GM21737 (cell line): Measurements from ENCODE around the gene CEBPG.

Source experiments
- ATAC-seq: cut with Tn5 transposase; IDR thresholded peaks from one replicate; pipeline ENCODE4 v1.9.1; 2021; ENCODE audit warnings: mild to moderate bottlenecking, moderate library complexity; ENCODE audit not compliant: unreplicated experiment

Gene CEBPG

DNA sequence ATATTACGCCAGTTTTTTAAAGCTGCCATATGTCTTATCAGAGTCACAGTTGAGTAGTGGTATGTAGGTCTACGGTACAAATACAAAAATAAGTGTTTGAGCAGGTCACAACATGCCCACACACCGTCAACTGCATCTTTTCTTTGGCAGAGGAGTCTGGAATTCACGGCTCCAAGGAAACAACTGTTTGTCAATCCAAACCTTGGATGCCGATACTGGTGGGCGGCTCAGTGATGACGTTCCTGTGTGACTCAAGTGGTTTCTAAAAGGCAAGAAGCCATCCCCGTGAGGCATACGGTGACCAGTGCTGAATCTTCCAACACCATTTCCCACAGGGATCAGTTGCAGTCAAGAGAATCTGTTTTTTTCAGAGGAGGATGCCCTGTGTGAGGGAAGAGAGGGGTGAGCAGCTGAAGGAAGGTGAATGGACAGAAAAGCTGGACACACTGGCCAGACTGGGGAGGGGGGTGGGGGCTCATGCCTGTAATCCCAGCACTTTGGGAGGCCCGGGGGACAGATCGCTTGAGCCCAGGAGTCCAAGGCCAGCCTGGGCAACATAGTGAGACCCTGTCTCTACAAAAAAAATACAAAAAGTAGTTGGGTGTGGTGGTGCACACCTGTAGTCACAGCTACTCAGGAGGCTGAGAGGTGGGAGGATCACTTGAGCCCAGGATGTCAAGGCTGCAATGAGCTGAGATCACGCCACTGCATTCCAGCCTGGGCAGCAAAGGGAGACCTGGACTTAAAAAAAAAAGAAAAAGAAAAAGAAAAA, 22.8 kb upstream of the CEBPG start:
- no peak for ATAC-seq

DNA sequence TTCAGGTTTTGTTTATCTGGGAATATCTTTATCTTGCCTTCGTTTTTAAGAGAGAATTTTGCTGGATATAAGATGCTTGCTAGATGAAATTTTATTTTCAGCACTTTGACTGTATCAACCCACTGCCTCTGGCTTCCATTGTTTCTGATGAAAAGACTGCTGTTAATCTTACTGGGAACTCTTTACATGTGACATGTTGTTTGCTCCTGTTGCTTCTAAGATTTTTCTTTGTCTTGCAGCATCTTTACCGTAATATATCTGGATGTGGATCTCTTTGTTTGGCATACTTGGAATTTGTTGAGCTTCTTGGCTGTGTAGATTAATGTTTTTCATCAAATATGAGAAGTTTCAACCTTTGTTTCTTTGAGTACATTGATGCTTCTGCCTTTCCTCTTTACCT, 18.0 kb upstream of the CEBPG start:
- ATAC-seq = no peak

DNA sequence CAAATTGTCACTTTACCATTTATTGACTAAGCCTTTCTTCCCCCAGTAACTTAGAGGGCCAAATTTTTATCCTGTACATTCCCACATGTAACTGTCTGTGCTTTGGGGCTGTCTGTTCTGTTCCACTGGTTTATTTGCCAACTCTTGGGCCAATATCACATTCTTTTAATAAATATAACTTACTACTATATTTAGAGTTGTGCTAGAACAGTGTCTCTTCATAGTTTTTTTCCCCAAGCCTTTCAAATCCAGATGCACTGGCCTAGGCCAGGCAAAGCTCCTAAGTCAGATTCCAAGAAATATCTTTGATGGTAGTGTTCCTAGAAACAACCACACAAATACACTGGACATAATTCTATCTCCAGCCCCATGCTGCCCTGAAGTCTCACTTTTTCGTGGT, 16.0 kb upstream of the CEBPG start:
- no peak for ATAC-seq

DNA sequence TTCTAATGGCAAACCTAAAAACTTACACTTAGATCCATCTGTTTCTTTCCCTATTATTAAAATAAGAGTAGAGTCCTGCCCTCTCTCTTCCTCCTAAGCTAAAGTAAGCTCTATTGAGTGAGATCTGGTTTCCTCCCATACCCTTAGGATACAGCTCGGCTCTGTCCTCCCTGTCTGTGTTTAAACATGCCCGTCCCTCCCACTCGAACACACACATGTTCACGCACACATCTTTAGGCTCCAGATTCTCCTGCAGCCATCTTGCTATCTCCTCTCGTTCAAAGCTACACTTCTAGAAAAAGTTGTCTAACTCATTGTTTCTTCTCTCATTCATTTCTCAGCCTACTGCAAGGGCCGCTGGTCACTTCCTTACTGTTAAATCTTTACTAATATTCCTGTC, 15.1 kb upstream of the CEBPG start:
- no peak for ATAC-seq

DNA sequence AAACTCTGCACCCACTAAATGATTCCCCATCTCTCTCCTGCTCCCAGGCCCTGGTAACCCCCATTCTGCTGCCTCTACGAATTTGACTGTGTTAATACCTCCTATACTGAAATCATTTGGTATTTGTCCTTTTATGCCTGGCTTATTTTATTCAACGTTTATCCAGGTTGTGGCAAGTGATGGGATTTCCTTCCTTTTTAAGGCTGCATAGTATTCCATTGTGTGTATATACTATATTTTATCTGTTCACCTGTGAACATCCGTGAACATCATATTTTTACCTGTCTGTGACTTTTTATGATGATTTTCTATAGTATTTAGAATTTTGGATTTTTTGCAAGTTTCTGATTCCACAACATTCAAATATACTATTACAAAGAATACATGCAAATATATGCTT, 13.9 kb upstream of the CEBPG start:
- ATAC-seq = no peak

DNA sequence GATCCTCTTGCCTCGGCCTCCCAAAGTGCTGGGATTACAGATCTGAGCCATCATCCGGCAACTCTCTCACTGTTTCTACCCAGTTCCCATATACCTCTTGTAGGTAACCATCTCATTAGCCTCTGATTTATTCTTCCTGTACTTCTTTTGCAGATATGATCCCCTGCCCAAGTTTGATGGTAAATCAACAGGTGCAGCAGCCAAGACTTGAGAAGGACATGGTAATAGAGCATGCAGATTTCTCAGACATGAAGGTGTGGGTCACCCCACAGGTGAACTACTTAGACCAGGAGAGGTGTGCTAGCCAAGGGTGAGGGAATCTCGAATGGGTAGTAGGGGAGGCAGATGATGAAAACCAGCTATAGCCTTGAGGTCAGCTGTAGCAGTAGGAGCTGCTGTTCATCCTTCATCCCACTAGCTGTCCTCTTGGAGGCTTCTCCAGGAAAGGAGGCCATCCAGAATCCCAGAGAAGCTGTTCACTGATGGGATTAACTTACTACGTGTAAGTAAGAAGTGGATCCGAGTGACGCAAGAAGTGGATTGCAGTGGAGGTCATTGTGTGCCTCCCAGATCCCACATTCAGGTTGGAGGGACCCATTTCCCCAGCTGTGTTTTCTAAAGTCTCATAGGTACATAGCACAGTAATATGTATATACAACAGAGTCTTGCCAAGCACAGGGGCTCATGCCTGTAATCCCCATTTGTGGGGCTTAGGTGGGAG, 10.8 kb upstream of the CEBPG start:
- no peak for ATAC-seq

DNA sequence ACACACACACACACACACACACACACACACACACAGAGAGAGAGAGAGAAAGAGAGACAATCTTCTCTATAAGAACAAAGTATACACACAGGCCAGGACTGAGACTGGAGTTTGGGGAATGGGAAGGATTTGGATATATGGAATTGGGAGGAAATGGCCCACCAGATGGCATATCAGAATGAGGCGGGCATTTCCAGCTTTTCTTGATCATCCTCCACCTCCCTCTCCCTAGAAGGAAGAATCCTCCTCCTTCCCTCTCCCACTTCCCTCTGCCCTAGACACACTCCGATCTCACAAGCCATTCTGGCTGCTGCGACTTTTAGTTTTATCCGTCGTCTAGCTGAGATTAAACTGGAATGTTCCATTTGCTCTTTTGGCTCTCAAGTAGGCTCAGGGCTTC, 10.0 kb upstream of the CEBPG start:
- ATAC-seq = no peak

DNA sequence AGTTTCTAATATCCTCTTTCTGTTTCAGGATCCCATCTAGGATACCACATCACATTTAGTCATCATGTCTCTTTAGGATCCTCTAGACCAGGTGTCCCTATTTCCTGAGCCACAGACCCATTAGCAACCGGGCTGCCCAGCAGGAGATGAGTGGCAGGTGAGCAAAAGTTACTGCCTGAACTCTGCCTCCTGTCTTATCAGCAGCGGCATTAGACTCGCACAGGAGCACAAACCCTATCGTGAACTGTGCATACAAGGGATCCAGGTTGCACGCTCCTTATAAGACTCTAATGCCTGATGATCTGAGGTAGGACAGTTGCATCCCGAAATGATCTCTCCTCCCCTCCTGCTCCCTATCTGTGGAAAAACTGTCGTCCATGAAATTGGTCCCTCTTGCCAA, 7.8 kb upstream of the CEBPG start:
- no peak for ATAC-seq

DNA sequence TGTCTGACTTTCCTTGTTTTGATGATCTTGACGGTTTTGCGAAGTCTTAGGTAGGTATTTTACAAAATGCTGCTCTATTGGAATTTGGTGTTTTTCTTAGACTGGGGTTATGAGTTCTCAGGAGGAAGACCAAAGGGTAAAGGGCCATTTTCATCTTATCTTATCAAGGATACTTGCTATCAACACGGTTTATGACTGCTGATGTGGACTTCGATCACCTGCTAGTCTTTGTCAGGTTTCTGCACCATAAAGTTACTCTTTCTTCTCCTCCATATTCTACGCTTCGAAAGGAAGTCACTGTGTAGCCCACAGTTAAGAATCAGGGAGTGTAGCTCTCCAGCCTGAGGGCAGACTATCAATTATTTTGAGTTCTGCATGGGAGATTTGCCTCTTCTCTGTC, 7.4 kb upstream of the CEBPG start:
- ATAC-seq = no peak

DNA sequence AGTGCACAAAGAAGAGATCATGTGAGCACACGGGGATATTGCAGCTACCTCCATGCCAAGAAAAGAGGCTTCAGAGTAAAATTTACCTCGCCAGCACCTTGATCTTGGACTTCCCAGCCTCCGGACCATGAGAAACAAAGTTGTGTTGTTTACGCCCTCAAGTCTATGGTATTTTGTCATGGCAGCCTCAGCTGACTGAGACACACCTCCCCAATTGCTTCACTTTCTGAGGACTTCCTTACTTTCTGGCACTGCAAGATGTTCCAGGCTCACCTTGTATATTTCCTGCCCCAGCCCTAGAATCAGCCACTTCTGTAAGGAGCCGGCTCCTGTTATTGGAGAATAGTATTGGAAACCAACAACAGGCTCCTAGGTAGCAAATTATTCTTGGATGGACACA, 6.6 kb upstream of the CEBPG start:
- ATAC-seq = no peak

DNA sequence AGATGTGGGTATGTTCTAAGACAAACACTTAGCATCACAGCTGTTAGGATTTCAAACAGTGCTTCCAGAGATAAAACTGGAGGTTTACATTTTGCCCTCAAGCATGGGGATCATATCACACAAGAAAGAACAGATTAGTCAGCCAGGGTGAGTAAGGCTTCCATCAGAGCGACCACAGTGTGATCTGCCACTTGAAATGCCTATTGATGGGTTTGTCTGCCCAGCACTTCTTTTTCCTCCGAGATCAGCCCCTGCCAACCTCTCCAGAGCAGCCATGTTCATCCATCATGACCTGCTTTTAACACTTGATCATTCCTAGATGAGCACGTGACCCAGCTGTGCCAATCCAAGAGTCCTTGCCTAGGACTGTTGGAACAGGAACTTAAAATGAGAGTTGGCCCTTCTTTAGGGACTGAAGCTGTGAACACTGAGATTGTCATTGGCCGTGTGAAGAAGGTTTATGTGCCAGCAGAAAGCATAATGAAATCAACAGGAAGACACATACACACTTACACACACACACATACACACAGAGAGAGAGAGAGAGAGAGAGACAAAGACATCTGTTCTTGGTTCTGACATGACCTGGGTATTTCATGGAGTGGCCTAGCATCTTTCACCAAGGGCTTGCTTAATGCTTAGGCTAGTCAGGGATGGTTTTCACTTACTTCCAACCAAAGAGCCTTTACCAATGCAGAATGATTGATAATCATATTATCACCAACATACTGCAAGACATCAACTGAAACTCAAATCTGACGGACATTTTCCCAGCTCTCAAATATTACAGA, 5.2 kb upstream of the CEBPG start:
- no peak for ATAC-seq

DNA sequence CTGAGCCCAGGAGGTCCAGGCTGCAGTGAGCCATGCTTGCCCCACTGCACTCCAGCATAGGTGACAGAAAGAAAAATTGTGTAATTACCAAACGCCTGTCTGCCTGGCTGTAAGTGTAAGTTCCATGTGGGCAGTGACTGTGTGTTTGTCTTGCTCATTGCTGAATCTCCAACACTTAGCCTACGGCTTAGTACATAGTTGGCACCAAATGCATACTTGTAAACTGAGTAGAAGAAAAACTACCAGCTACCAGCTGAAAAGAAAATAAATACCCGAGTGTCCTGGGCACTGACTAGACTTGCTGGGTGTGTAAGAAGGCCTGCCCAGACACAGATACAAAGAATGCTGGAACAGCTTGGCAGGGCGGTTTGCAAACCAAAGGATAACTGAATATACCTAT, 2.7 kb upstream of the CEBPG start:
- no peak for ATAC-seq

DNA sequence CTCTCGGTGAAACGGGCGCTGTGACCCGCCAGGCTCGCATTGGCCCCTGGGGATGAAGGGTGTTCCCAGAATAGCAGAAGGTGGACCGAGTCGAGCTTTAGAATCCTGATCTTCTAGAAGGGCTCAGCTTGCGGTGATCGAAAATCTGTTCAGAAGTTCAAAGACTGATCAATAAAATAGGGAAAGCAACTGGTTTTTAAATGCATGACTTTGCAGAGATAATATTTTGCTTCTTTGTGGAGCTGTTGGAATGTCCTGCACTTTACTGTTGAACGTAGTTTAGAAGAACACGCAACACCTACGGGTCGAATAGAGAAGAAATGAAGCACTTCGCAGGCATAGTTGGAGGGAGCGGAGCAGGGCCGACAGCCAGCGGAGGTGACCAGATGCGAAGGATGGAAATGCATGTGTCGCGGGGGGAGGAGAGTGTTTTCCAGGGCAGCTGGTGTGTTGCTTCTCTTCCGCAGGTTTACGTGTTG, 766 bp downstream of the CEBPG start:
- ATAC-seq = no peak

DNA sequence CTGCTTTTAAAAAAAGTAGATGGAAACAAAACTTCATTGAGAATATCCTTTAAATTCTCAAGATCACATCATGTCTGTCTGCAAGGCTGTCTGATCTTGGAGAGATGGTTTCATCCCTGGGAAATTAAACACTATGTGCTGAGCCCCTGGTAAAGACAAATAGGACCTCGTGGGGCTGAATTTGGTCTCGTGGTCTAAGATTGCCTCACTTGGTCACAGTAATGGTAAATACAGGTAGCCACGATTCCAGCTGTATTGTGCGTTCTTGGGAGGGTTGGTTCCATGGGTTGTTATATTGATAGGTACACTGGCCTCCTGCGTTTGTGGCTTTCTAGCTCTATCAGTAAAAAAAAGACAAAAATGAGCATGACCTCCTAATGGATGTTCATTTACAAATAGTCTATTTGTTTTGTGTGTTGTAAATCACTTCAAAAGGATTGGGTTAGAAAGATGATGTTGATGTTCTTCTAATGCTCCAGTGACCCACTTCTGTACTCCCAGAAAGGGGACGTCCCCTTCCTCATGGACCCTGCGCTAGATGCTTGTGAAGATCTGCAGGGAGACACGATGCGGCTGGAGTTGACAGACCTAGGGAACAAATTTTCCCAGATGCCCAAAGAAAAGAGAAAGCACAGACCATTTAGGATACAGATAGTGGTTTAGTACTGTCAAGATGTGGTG, 1.8 kb downstream of the CEBPG start:
- no peak for ATAC-seq

DNA sequence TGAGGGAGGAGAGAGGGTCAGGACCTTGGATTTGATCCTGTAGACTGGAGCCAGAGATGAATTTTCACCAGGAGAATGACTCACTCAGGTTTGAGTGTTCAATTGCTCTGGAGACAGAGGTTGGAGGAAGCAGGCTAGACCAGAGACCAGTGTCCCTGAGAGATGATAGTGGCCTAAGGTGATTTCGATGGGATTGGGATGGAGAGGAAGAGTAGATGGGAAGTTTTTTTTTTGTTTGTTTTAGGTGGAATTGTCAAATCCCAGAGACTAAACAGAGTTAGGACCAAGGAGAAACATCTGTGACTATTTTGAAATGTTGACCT, 2.3 kb downstream of the CEBPG start:
- ATAC-seq = no peak

DNA sequence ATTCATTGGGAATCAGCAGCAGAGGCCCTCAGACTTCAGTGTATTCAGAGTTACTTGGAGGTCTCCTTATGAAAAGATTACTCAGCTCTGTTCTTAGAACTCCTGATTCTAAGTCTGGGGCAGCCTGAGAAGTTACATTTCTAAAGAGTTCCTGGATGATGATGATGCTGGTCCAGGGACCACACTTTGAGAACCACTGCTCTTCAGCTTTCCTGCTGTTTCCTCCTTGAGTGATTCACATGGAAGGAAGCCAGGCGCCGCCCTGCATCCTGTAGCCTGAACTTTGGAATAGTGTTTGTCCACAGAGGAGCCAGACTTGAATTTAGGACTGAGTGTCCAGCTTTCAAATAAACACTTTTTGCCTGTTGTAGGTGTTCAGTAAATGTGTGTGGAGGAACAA, 2.9 kb downstream of the CEBPG start:
- no peak for ATAC-seq

DNA sequence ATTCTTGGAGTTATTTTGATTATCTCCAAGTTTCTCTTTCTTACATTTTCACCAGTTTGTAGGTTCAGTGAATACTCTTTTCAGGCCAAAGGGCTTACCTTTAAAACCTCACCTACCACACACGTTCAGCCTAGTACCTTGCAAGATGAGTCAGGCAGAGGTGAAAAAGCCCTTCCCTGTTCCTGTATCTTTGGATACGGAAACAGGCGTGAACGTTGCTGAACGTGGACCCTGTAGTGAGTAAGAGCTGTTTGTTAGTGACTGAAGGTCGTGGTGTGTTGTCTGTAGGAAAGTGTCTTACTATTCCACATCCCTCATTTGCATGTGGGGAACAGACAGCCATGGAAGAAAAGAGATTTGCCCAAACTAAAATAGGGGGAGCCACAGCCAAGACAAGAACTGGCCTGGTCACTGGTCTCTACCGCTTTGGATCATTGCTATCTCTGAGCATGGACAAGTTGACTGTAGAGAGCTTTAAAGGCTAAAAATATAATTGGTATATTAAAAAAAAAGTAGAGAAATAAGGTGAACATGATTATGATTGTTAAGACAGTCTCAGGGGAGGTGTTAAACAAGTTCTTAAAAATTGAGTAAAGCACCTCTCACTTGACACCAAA, 3.5 kb downstream of the CEBPG start:
- ATAC-seq = no peak

DNA sequence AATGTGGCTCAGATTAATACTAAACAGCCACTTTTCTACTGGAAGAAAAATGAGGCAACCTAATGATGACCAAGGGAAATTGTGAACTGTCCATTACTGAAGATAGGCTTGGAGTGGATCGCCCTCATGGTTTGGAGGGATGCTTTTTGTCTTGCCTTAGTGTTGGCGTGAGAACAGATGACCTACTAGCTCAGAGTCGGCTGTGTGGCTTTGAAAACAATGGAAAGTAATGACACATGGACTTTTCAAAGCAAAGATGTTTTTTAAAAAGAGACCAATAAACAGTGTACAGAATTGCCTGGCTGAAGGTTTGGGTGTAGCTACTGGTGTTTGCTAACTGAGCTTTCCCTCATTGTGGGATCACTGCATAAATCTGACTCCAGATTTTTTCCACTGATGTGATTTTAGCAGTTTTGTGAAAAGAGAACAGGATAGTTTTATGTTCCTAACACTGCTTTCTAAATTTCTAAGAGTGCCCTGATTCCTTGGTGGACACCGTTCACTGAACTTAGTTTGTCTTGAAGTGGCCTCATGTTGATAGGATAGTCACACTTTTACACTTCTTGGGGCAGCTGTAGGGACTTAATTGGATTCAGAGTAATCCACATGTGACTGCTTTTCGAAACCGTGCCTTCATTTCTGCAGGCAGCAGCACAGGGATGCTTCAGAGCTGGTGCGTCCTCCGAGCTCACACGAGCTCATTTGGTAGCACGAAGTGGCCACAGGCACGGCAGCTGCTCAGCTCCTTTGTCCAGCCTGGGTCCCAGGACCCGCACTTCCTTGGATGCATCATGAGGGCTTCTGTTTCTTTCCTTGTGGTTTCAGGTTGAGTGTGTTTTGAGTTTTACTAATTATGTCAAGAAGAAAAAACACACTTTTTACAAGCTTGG, 4.3 kb downstream of the CEBPG start:
- no peak for ATAC-seq

DNA sequence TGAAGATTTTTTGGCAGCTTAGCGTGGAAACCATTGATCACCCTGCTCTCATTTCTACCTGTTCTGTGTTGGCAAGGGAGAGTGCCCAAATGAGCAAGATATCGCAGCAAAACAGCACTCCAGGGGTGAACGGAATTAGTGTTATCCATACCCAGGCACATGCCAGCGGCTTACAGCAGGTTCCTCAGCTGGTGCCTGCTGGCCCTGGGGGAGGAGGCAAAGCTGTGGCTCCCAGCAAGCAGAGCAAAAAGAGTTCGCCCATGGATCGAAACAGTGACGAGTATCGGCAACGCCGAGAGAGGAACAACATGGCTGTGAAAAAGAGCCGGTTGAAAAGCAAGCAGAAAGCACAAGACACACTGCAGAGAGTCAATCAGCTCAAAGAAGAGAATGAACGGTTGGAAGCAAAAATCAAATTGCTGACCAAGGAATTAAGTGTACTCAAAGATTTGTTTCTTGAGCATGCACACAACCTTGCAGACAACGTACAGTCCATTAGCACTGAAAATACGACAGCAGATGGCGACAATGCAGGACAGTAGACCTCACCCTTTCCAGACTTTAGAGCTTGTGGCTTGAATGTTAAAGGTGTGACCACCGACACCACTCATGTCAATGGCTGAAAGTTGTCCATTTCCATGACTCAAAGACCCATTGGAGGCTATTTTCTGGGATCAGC, 5.8 kb downstream of the CEBPG start:
- no peak for ATAC-seq
